Measurements from ENCODE around the gene ESAM. TPM values are rescaled to one million over a fixed set of nuclear protein-coding genes. Genes with fewer than 3 reads are reported as not detected.

ESAM gene, protein sequence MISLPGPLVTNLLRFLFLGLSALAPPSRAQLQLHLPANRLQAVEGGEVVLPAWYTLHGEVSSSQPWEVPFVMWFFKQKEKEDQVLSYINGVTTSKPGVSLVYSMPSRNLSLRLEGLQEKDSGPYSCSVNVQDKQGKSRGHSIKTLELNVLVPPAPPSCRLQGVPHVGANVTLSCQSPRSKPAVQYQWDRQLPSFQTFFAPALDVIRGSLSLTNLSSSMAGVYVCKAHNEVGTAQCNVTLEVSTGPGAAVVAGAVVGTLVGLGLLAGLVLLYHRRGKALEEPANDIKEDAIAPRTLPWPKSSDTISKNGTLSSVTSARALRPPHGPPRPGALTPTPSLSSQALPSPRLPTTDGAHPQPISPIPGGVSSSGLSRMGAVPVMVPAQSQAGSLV
- 10 to 100 TPM; 74.9 to 87.0 (median 81.8) TPM for polyA plus RNA-seq (ENCODE audit: insufficient read length in 4 of 4)

DNA sequence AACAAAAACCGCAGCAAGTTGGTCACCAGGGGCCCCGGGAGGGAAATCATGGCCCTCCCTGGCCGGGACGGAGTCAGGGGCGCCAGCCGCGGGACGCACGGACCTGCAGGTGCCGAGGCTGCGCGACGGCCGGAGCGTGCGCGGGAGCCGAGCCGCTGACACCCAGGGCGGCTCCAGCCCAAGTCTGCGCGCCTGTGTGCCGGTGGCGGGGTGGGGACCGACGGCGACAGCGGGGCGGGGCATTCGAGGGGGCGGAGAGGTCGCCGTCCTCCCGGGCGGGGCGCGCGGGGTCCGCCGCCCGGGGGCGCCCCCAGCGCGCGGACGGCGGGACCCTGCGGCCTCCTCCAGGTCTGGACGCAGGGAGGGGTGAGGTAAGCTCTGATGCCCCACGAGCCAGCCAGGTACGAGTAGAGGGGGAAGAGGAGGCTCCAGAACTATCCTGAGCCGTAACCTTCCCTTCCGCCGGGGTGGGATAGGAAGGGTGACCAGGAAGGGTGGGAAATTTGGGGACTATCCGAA is at the start of gene ESAM:
TSS of gene ESAM (minus strand) at position 186 of the 519 bp plus-strand sequence. CDS start at position 50, 136 bp downstream.
- no peak for DNase-seq (ENCODE audit: low read depth in 4 of 4, low spot score in 3 of 4)

DNA sequence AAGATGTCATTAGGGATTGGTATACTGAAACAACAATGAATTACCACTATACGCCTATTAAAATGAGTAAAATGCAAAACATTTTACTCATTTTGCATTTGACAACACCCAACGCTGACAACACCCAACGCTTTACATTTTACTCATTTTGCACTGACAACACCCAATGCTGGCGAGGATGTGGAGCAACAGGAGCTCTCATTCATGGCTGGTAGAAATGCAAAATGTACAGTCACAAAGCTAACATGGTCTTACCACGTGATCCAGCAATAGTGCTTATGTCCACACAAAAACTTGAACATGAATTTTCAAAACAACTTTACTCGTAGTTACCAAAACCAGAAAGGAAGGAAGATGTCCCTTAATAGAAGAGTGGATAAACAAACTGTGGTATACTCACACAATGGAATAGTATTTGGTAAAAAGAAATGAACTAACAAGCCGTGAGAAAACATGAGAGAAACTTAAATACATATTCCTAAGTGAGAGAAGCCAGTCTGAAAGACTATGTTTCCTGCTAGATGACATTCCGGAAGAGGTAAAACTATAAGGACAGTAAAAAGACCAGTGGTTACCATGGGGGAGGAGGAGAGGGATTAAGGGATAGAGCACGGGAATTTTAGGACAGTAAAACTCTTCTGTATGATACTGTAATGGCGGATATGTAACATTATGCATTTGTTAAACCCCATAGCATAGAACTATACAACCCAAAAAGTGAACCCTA is 49.5 kb upstream of the ESAM start:
- no peak for DNase-seq (ENCODE audit: low read depth in 4 of 4, low spot score in 3 of 4)

DNA sequence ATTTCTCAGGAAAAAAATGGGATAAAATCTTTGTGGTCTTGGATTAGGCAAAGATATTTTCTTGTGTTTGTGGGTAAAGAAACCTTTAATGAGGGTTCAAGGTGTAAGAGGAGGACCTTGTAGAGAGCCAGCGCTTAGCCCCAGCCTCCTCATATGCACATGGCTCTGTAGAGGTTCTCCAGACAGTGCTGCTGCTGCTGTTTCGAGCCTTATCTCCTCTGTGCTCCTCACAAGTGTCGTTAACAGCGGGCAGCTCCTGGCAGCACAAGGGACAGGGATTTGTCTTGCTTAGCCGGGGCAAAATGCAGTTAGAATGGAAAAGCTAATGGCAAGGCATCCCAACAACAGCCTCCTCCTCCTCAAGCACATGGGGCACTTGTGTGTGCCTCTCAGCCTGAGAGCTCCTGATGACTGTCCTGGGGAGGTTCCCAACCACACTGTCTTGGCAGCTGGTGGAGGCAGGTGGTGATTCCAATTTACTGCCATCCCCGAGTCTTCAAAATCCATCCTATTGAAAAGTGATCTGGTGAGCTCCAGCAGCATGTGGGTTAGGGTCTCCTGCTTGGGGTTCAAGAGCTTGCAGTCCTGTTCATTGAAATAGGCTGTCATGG is 45.7 kb upstream of the ESAM start:
- DNase-seq (ENCODE audit: low read depth in 4 of 4, low spot score in 3 of 4): no peak

DNA sequence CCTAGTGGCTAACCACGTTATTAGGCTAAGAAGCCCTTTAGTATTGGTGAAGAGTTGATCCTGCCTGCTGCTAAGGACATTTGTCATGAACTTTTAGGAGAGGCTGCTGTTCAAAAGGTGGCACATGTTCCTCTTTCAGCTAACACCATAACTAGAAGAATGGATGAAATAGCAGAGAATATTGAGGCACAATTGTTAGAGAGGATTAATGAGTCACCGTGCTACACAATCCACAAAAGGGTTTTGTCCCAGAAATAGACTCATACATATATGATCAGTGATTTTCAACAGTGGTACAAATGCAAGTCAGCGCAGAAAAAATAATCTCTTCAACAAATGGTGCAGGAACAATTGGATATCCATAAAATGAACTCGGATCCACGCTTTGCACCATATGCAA is 45.1 kb upstream of the ESAM start:
- no peak for DNase-seq (ENCODE audit: low read depth in 4 of 4, low spot score in 3 of 4)

DNA sequence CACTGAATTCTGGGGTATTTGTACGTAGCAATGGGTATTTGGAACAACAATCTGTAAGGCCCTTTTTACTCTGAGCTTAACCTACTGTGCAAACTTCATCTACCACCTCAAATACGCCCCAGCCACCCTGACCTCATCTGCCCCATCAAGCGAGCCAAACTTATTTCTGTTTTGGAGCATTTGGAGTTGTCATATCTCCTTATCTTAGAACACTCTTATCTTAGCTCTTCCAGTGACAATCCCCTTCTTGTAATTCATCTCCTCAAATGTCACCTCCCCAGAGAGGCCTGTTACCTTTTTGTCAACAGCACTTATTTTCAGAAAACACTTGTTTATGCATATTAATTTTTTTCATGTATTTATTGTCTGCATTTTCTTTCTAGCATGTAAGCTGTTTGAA is 42.8 kb upstream of the ESAM start:
- DNase-seq (ENCODE audit: low read depth in 4 of 4, low spot score in 3 of 4): no peak

DNA sequence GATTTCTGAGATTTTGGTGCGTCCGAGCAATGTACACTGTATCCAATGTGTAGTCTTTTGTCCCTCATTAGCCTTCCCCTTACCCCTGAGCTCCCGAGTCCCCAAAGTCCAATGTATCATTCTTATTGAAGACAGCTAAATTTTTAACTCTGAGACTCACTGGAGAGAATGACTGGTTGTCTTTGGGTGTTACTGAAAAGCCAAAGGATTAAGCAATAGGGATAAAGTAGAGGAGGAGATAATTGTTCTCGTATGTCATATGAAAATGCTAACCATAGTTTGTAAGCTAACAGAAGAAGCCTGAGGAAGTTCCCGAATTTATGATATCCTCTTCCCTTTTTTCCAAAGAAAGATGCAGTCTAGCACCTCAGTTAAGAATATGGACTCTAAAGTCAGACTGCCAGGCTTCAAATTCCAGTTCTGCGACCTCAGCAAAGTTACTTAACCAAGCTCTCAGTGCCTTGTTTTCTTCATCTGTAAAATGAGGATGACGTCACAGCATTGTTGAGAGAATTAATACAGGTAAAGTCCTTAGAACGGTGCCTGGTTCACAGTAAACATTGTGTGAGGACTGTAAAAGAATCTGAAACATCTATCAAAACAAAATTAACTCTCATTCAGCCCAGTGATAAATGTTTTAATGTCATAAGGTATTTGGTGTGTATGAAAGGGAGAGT is 39.7 kb upstream of the ESAM start:
- DNase-seq (ENCODE audit: low read depth in 4 of 4, low spot score in 3 of 4): no peak

DNA sequence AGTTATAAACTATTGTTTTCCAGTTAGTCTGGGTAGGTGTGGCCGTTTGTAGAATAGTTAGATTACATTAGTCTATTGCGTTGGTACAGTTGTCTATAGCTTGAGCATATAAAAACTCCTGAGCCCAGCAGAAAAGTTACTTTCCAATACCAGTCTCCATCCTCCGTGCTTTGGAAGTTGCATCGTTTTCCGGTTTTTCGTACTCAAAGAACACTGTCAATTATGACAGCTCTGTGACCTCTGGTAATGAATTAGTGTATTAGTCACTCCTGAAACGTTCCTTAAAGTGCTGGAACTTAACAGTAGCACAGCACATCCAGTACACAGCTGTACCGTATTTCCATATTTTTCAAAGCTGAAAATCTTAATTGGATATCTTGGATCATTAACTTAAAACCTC is 38.9 kb upstream of the ESAM start:
- DNase-seq (ENCODE audit: low read depth in 4 of 4, low spot score in 3 of 4): peak in 1 of 4 donors; percentile 12

DNA sequence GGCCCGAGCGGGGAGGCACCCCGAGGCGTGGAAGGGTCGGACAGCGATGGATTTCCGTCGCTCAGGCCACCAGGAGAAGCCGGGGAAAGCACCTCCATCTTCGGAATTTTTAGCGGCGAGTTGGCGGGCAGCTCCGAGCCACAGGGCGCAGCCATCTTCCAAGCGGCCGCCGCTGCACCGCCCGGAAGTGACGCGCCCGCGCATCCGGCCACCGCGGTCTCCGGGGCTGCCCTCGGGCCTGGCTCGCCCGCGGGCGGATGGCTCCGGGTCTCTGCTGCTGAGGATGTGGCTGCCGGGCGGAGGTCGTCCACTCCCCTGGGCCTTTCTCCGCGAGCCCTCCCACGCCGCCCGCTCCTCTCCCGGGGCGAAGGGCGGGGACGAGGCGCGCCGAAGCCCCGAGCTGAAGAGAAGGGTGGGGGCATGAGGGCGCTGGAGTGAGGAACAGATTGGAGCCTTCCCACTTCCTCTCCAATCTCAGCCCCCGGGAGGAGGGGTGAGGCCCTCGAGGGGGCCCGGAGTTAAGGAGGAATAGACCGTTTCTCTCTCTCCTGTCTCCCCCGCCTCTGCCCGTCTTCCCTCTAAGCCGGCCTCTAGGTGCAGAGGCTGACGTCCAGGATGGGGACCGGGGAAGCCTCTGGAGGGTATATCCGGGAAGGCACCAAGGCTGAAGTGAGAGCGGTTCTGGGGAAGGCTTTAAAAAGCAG is 38.3 kb upstream of the ESAM start, which contains the start of gene MSANTD2:
TSS of gene MSANTD2 (minus strand) at position 181 of the 704 bp plus-strand sequence. CDS start at position 155, 26 bp downstream.
- peak; percentile 77 to 86 (median 84) for DNase-seq (ENCODE audit: low read depth in 4 of 4, low spot score in 3 of 4)

DNA sequence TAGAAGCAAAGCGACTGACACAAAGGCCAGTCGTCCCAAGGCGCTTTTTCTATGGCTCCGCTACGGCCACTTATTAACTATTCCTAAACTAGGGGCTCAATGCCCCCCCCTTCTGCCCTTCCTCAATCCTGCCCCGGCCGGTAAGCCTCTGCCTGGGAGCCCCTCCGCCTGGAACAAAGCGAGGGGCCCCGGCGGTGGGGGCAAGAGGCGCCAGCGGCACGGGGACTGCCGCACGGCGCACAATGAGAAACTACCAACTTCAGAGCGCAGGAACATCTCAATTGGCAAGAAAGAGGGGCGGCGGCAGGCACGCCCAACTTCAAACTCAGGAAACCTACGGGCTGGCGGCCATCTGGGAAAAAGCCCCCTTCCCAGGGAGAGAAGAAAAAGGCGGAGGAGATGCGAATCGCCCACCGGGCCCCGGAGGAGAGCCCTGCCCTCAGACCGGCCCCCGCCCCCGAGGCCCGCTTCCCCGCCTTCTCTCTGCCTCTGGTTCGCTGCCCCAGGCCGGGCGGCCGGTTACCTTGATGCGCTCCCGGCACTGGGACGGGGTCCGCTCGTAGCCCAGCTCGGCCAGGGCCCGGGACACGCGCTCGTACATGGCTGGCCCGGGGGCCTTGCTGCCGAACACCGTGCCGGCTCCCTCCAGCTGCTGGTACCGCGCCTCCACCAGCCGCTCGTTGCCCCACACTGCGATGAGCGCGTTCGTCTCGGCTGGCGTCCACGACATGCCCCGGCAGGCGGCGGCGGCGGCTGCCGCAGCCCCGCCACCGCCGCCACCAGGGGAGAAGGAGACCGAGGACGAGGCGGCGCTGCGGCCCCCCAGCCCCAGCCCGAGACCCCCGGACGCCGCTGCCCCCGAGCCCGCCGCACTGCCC is 37.5 kb upstream of the ESAM start:
- DNase-seq (ENCODE audit: low read depth in 4 of 4, low spot score in 3 of 4): peak in 3 of 4 donors; percentile 5 to 31 (median 25)

DNA sequence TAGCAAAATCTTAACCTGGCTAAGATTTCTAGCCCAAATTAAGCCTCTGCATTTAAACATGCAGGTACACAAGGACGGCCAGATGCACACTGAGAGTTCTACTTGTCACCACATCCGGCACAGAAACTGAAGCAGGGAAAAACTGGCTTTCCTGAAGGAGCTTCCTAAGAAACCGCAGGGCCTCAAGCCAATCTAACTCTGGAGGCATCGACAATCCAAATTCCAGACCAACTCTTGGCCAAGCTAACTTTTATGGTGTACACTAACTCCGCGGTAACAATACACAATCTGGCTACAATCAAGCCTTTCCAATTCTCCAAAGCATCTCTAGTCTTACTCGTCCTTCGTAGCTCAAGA is 36.9 kb upstream of the ESAM start:
- peak; percentile 12 to 25 (median 21) for DNase-seq (ENCODE audit: low read depth in 4 of 4, low spot score in 3 of 4)

DNA sequence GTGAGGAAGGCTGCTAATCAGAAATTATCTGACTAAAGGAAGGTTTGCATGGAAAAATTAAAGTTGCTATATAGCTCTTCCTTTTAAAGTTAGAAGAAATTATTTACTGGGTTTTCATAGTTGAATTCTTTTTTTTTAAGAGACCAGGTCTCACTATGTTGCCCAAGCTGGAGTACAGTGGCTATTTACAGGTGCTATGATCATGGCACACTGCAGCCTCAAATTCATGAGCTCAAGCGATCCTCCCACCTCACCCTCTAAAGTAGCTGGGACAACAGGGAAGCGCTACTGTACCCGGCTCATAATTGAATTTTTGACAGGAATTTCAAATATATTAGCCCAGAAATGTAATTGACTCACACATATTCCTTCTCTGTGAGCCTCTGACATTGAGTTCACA is 34.2 kb upstream of the ESAM start:
- no peak for DNase-seq (ENCODE audit: low read depth in 4 of 4, low spot score in 3 of 4)

DNA sequence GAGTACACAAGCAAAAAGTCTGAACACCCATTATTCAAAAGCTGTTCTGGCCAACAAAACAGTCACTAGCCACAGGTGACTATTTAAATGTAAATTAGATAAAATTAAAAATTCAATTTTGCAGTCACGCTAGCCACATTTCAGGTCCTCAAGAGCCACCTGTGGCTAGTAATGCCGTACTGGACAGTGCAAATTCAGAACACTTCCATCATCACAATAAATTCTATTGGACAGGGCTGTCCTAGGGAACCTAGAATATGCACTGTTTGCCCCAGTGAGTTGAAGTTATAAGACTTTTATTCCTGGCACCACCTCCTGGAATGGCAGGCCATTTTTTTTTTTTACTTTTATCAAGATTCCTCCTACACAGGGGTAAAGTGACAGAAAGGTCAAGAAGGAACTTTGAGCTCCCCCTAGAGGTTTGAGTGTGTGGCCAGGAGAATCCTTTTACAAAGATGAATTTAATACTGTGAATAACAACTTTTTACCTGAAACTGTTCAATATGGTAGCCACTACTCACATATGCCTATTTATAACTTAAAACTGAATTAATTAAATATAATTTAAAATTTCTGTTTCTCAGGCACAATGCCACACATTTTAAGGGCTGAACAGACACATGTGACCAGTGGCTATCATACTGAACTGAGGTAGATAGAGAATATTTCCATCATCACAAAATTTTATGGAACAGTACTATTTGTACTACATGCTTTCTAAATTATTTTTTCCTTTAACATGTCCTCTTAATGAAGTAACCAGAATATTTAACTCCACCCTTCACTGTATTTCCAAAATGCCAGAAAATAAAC is 31.6 kb upstream of the ESAM start:
- DNase-seq (ENCODE audit: low read depth in 4 of 4, low spot score in 3 of 4): peak in 2 of 4 donors; percentile 31 to 47

DNA sequence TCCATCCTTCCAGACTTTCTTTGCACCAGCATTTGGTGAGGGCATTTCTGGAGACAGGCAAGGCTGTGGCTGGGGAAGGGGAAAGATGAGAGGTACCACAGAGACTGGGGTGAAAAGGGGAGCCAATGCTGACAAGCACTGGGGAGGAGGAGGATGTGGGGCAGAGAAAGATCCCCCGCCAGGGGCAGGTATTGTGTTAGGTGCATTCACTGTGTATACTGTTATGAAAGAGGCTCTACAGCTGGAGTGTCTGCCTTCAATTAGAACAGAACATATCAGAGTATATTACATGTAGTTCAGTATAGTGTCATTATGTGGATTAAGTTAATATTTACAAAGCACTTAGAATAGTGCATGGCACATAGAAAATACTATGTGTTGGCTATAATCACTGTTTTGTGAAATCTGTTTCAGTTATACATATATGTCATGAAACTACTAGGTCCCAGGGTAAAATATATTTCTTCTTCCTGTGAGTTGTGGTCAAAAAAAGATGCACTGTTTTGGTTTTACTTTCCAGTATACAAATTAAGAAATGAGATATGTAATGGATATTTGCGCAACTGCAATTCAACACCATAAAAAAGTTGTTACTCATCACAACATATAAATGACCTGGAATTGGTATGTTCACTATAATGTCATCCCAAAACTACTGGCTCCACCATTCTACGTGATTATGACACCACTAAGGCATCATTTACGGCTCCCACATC is 29.7 kb upstream of the ESAM start:
- DNase-seq (ENCODE audit: low read depth in 4 of 4, low spot score in 3 of 4): no peak

DNA sequence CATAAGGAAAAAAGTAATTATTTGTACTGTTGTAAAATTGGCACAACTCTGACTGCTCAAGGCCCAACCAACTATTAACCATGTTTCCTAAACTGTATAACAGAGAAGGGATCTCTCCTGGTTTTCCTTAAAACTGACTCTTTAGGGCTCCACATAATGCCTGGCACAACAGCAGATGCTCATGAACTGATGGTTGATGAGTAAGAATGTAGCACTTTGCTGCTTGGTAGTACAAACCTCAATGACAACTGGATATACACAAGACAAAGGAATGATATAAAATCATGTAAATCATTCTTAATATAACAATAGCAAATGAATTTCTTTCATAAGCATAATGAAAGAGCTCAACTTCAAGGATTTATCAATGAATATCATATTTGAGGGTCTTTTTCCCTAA is 26.4 kb upstream of the ESAM start:
- DNase-seq (ENCODE audit: low read depth in 4 of 4, low spot score in 3 of 4): no peak

DNA sequence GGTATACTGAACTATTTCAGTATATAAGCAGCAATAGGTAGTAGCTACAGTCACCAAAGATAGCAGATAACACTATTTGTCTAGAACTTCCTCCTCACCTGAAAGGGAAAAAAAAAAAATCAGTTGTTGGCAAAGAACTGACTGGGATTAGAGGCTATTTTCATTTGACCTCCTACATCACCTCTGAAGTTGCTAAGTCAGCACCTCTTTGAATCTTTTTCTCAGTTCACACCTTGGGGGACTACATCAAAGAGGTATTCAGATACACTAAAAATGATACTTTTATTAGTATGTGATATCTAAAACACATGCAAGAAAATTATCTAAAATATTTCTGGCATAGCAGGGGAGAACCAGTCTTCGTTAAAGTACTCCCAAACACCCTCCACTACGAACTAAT is 22.0 kb upstream of the ESAM start:
- DNase-seq (ENCODE audit: low read depth in 4 of 4, low spot score in 3 of 4): no peak

DNA sequence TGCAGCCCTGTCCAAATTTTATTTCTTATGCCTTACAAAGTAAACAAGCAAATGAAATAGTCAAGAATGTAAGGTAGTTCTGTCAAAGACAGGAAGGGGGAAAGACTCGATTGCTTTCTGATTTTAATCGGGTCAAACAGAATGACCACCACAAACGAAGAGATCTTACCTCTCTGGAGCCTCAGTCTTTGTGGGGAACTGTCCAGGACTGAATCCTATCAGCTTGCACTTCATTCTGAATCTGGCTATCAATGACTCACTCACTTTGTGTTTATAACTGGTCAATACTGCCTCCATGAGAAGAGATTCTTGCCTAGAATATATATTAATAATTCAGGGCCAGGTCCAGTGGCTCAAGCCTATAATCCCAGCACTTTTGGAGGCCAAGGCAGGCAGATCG is 20.9 kb upstream of the ESAM start:
- DNase-seq (ENCODE audit: low read depth in 4 of 4, low spot score in 3 of 4): no peak

DNA sequence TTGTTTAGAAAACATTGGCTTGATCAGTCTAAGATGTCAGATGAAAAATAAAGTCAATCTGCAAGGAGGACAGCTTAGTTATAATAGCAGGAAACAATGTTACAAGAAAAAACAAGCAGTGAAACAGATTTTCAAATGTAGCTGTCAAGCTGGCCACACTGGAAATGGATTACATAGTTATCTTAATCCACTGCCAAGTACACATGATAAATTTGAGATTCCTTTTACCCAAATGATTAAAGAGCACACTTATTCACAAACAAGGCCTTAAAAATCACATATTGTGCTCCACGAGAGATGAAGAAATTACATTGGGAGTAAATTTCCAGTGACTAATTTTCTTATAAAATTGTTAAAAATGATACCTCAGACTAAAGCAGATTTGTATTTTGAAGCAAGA is 17.5 kb upstream of the ESAM start:
- no peak for DNase-seq (ENCODE audit: low read depth in 4 of 4, low spot score in 3 of 4)

DNA sequence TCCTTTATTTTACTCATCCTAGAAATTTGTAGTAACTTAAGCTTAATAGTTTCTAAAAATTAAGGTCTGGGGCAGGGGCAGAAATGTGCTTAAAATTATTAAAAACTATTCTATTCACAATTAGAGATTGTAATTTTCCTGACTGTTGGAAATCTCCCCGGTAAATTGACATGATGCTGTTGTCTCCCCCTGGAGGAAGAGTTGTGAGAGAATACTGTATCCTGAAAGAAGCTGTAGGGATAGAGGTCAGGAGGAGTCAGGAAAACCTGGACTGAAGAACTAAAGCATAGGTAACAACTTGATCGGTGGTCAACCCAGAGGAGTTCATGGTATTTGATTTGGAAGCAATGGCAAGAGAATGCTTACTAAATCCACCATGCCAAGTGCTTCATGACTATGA is 16.2 kb upstream of the ESAM start:
- DNase-seq (ENCODE audit: low read depth in 4 of 4, low spot score in 3 of 4): no peak

Data from right renal pelvis (tissue), 4 donors.